A673 (cell line): ENCODE results near the gene OR5AC2. TPM values are rescaled to one million over a fixed set of nuclear protein-coding genes. Genes with fewer than 3 reads are reported as not detected.

Experiments used
- Bru-seq: library from RNA; stranded (reverse); fragments of 400-500 nt; gene quantifications from one replicate; lab custom pipeline; 2021; lab: Mats Ljungman, UMichigan
- BruChase-seq, 2 experiments: library from RNA; stranded (reverse); fragments of 400-500 nt; gene quantifications; one replicate each; lab custom pipeline; 2021; lab: Mats Ljungman, UMichigan
- BruUV-seq: library from RNA; stranded (reverse); fragments of 400-500 nt; replicated peaks from 2 replicates; lab custom pipeline; 2021; lab: Mats Ljungman, UMichigan
- CTCF ChIA-PET: fragments of 300-600 bp; sonication (Branson Sonifier 250); formaldehyde crosslinking; loops from one replicate; lab custom pipeline; 2022; ENCODE audit warnings: antibody characterized with exemption; lab: Charles Lee
- POLR2A ChIA-PET: fragments of 300-600 bp; sonication (Branson Sonifier 250); formaldehyde crosslinking; loops from one replicate; lab custom pipeline; 2022; ENCODE audit warnings: antibody characterized with exemption; ENCODE audit not compliant: low non-redundant PET; lab: Charles Lee
- DNase-seq: peaks from one replicate; pipeline ENCODE4 v3.0.0-alpha.2; 2015; ENCODE audit warnings: low spot score
- H3K27ac ChIP-seq: fragments of 200-600 bp; sonication (generic); 2 replicates; pipeline ENCODE4 v1.5.1; 2016; ENCODE audit warnings: mixed run types, low read depth, mild to moderate bottlenecking, mixed read lengths, antibody characterized with exemption, low read length; ENCODE audit not compliant: poor library complexity, severe bottlenecking
- H3K27me3 ChIP-seq: fragments of 200-600 bp; sonication (generic); replicated peaks from 2 replicates; pipeline ENCODE4 v1.6.1; 2017; ENCODE audit warnings: mixed run types, low read depth, mild to moderate bottlenecking, mixed read lengths, antibody characterized with exemption, low read length; ENCODE audit not compliant: insufficient read depth, poor library complexity
- H3K36me3 ChIP-seq: fragments of 200-600 bp; sonication (generic); 2 replicates; pipeline ENCODE4 v1.6.1; 2016; ENCODE audit warnings: mixed run types, mild to moderate bottlenecking, mixed read lengths, antibody characterized with exemption, low read length; ENCODE audit not compliant: insufficient read depth, poor library complexity, severe bottlenecking
- H3K4me1 ChIP-seq: fragments of 200-600 bp; sonication (generic); 2 replicates; pipeline ENCODE4 v1.6.1; 2017; ENCODE audit warnings: mixed run types, mild to moderate bottlenecking, mixed read lengths, antibody characterized with exemption, low read length; ENCODE audit not compliant: insufficient read depth, poor library complexity, severe bottlenecking
- H3K4me3 ChIP-seq: fragments of 200-600 bp; sonication (generic); 2 replicates; pipeline ENCODE4 v1.5.1; 2016; ENCODE audit warnings: low read depth, mixed run types, mild to moderate bottlenecking, mixed read lengths, low read length; ENCODE audit not compliant: poor library complexity, severe bottlenecking
- H3K9me3 ChIP-seq: fragments of 200-600 bp; sonication (generic); 2 replicates; pipeline ENCODE4 v1.6.1; 2016; ENCODE audit warnings: mixed run types, low read depth, mild to moderate bottlenecking, mixed read lengths, antibody characterized with exemption, low read length; ENCODE audit not compliant: poor library complexity, severe bottlenecking
- CTCF ChIP-seq: fragments of 300-800, 200-600 bp; sonication (generic); conservative IDR thresholded peaks from 2 replicates; pipeline ENCODE4 v1.5.1; 2017; ENCODE audit warnings: low read depth, mild to moderate bottlenecking, antibody characterized with exemption, low read length, moderate library complexity, mixed read lengths
- EZH2 ChIP-seq: fragments of 200-600 bp; sonication (generic); IDR thresholded peaks from 2 replicates; pipeline ENCODE4 v1.6.1; 2017; ENCODE audit warnings: borderline replicate concordance, low read depth, mild to moderate bottlenecking, mixed read lengths, antibody characterized with exemption, low read length; ENCODE audit not compliant: poor library complexity, severe bottlenecking
- intact Hi-C: fragments of 100-400 bp; cut with micrococcal nuclease; formaldehyde crosslinking; loops from one replicate; pipeline ENCODE4 v1.10.0; 2022; ENCODE audit not compliant: unreplicated experiment
- long read RNA-seq: library from polyadenylated mRNA; stranded (forward); transcript quantifications from one replicate; pipeline ENCODE4 v2.0.0, GENCODE V29; 2022
- total RNA-seq: library from RNA; stranded (reverse); gene quantifications from 2 replicates; pipeline ENCODE4 v1.2.3, GENCODE V29; 2021

OR5AC2 gene
- total RNA-seq = not detected in 2 replicates
- Bru-seq, nascent RNA = not detected
- BruChase-seq, experiment 1, labeled RNA remaining after a 2-hour chase = not detected
- BruChase-seq, experiment 2, labeled RNA remaining after a 6-hour chase = not detected
- long read RNA-seq = 0 reads

GRCh38 chr3:98086873-98087272 lies at the start of gene OR5AC2:
OR5AC2 (plus strand) TSS chr3:98087173; CDS start chr3:98087173, 0 bp downstream.
- Histone ChIP-seq H3K9me3 (no peaks in the 10 kb centered on the region), H3K4me3 (no peak within 1 kb of the TSS), H3K4me1 (no peaks in the 10 kb centered on the region), H3K27me3 (peaks cover 9% of the 10 kb centered on the region), H3K27ac (no peak within 1 kb of the TSS), H3K36me3 (no peaks in the 10 kb centered on the region)
- BruUV-seq = no TSS peak
- POLR2A ChIA-PET = no interaction called here
- intact Hi-C loops = no loop called here
- CTCF ChIA-PET = no interaction called here
- no peak for TF ChIP-seq EZH2
- TF ChIP-seq CTCF = no peak
- no peak for DNase-seq

- TF ChIP-seq EZH2 (no peak), CTCF (no peak)
- POLR2A ChIA-PET = interaction anchor here (0.5 kb wide), 1 partner anchor 137 kb away, joined by 3 read pairs; no protein-coding TSS in a partner anchor
- H3K4me3 ChIP-seq = no peak overlapping the region
- intact Hi-C loops = loop anchor here (10.0 kb wide), 1 partner anchor 777 kb away; no protein-coding TSS in a partner anchor
- H3K27ac ChIP-seq = no peak overlapping the region
- DNase-seq = no peak
- CTCF ChIA-PET = interaction anchor here (0.6 to 1.0 kb wide), 2 partner anchors 16 to 306 kb away, joined by 3 to 6 read pairs; no protein-coding TSS in a partner anchor
- no TSS peak for BruUV-seq
- H3K9me3 ChIP-seq = no peaks in the 10 kb centered on the region
- peaks cover 31% of the 10 kb centered on the region for H3K27me3 ChIP-seq
- H3K4me1 ChIP-seq = no peaks in the 10 kb centered on the region
- H3K36me3 ChIP-seq = no peaks in the 10 kb centered on the region
These were observed 48.7 kb upstream of the OR5AC2 start for GRCh38 chr3:98038286-98038685.

GRCh38 chr3:98038876-98039275 lies 48.1 kb upstream of the OR5AC2 start:
- Histone ChIP-seq H3K4me3 (no peak overlapping the region), H3K4me1 (no peaks in the 10 kb centered on the region), H3K36me3 (no peaks in the 10 kb centered on the region), H3K27ac (no peak overlapping the region), H3K9me3 (no peaks in the 10 kb centered on the region), H3K27me3 (peaks cover 31% of the 10 kb centered on the region)
- DNase-seq = no peak
- TF ChIP-seq EZH2 = no peak
- TF ChIP-seq CTCF = no peak
- CTCF ChIA-PET = interaction anchor here (0.6 to 1.0 kb wide), 2 partner anchors 17 to 305 kb away, joined by 3 to 6 read pairs; no protein-coding TSS in a partner anchor
- POLR2A ChIA-PET = no interaction called here
- intact Hi-C loops = loop anchor here (1.0 to 10.0 kb wide), 3 partner anchors 290 to 776 kb away; no protein-coding TSS in a partner anchor
- BruUV-seq = no TSS peak
